OCI-LY3 (cell line): ENCODE measurements around the gene SFSWAP.

Experiments used
- CTCF ChIP-seq: fragments of 200-600, 300-600 bp; sonication (generic); IDR thresholded peaks from 2 replicates; pipeline ENCODE4 v1.5.1; 2014; ENCODE audit warnings: antibody characterized with exemption, low read length, low read depth
- EZH2phosphoT487 ChIP-seq: fragments of 200-600 bp; shearing (Covaris generic); IDR thresholded peaks from 2 replicates; pipeline ENCODE4 v1.6.1; 2018; ENCODE audit warnings: antibody characterized with exemption, mixed run types, low read depth

GRCh38 chr12:131845121-131845520 lies 134.2 kb downstream of the SFSWAP start:
- no peak for TF ChIP-seq CTCF
- no peak for TF ChIP-seq EZH2phosphoT487
